Stimulated activated CD4-positive, alpha-beta T cell treated with anti-CD3 and anti-CD28 coated beads, Interleukin-2, amount 100 ng/mL, for 24 hours (primary cell): Measurements from ENCODE around the gene GLP1R.
"Not testable (repeated sequence)": the region's sequence is repeated elsewhere in the genome, so short reads cannot be mapped to it uniquely, and the experiment has no call there.

Experiments
- DNase-seq, 2 donors: peaks; one replicate each; pipeline ENCODE4 v3.0.0-alpha.2; 2020

GLP1R gene

DNA sequence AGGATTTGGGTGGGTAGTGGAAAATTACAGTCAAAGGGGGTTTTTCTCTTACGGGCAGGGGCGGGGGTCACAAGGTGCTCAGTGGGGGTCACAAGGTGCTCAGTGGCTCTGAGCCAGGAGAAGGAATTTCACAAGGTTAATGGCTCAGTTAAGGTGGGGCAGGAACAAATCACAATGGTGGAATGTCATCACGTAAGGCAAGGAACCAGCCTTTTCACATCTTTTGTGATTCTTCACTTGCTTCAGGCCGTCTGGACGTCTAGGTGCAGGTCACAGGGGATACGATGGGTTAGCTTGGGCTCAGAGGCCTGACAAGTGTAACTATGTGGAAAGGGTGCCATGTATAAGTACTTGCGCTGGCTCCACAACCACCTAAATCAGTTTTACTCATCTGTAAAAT, 87.6 kb downstream of the GLP1R start:
- not testable (repeated sequence) for DNase-seq

GRCh38 chr6:39137245-39137644, 88.7 kb downstream of the GLP1R start:
- peak; percentile 17 to 40 for DNase-seq
